ENCODE measurements around the gene WRNIP1. TPM values are rescaled to one million over a fixed set of nuclear protein-coding genes. Genes with fewer than 3 reads are reported as not detected.
A peak's percentile ranks its signal among the peaks of the same experiment; 100 is the strongest.

WRNIP1 gene
- total and polyA plus RNA-seq, 9 of the 15 experiments (the other 6 are each of a cell fraction or from before 2014, with no cell fraction given): 13.2 to 63.6 (median 48.6) TPM

GRCh38 chr6:2733324-2733723 is 31.9 kb upstream of the WRNIP1 start (continued):
- TF ChIP-seq GTF3C2 (IDR thresholded peaks at IDR 0.05; ENCODE audit: borderline replicate concordance, extremely low read depth, insufficient read length) (no peak), KHSRP (IDR thresholded peaks at IDR 0.05) (no peak), FOXK2 (conservative IDR thresholded peaks at IDR 0.05 in 1 of 2, IDR thresholded peaks at IDR 0.05 in 1 of 2; ENCODE audit: low read depth in 2 of 2) (no peak; a peak in 1 of 4 replicates), ZNF23 (CRISPR knock-in tag; IDR thresholded peaks at IDR 0.05) (no peak), MTA3 (IDR thresholded peaks at IDR 0.05; ENCODE audit: borderline replicate concordance) (peak; percentile 40; the same call in 1 of the 2 replicates), ZFPM2 (CRISPR knock-in tag; IDR thresholded peaks at IDR 0.05) (no peak), ZNF75A (CRISPR knock-in tag; IDR thresholded peaks at IDR 0.05) (no peak), FOXP4 (CRISPR knock-in tag; IDR thresholded peaks at IDR 0.05; ENCODE audit: borderline replicate concordance) (no peak), ZEB2 (IDR thresholded peaks at IDR 0.05) (no peak), ATF7 (IDR thresholded peaks at IDR 0.05) (peak; percentile 92), FOXM1 (IDR thresholded peaks at IDR 0.05; ENCODE audit: low read depth) (no peak), FOXM1 (CRISPR knock-in tag; IDR thresholded peaks at IDR 0.05; ENCODE audit: low read depth) (no peak), ATF2 (CRISPR knock-in tag; IDR thresholded peaks at IDR 0.05) (no peak), THRB (CRISPR knock-in tag; conservative IDR thresholded peaks at IDR 0.05) (no peak), ATF6 (CRISPR knock-in tag; IDR thresholded peaks at IDR 0.05) (no peak), SAP30 (IDR thresholded peaks at IDR 0.05; ENCODE audit: borderline replicate concordance, insufficient read depth, low read depth, low read length, poor library complexity, severe bottlenecking) (no peak), USF1 (CRISPR knock-in tag; IDR thresholded peaks at IDR 0.05) (peak; percentile 60)
